IgD-negative memory B cell (primary cell): Measurements from ENCODE around the gene MICALL2. TPM values are rescaled to one million over a fixed set of nuclear protein-coding genes. Genes with fewer than 3 reads are reported as not detected.

ENCODE experiments used
- H3K27ac Mint-ChIP-seq, 3 donors: one replicate each; pipeline ENCODE4 v1.8.0; 2020 to 2022; ENCODE audit warnings: mild to moderate bottlenecking in 3 of 3, mixed read lengths in 3 of 3, moderate library complexity in 1 of 3
- H3K27me3 Mint-ChIP-seq: one replicate; pipeline ENCODE4 v1.8.0; 2021; ENCODE audit warnings: mixed read lengths
- H3K36me3 Mint-ChIP-seq: one replicate; pipeline ENCODE4 v1.8.0; 2020; ENCODE audit warnings: mild to moderate bottlenecking, mixed read lengths
- H3K4me1 Mint-ChIP-seq, 3 donors: one replicate each; pipeline ENCODE4 v1.8.0; 2020 to 2022; ENCODE audit warnings: mixed read lengths in 3 of 3, mild to moderate bottlenecking in 1 of 3
- H3K4me3 Mint-ChIP-seq, 4 donors: one replicate each; pipeline ENCODE4 v1.8.0; 2020 to 2022; ENCODE audit warnings: mild to moderate bottlenecking in 4 of 4, mixed read lengths in 4 of 4, moderate library complexity in 3 of 4
- H3K9me3 Mint-ChIP-seq, 3 donors: one replicate each; pipeline ENCODE4 v1.8.0; 2020 to 2021; ENCODE audit warnings: mixed read lengths in 3 of 3, mild to moderate bottlenecking in 1 of 3
- polyA plus RNA-seq: library from polyadenylated mRNA; unstranded; fragments of 300-500 nt; fragmentation: Illumina TruSeq; gene quantifications from one replicate; pipeline ENCODE4 v1.2.3, GENCODE V29; 2021

Gene MICALL2
- polyA plus RNA-seq, 1 donor from 2014 or later = not detected

DNA sequence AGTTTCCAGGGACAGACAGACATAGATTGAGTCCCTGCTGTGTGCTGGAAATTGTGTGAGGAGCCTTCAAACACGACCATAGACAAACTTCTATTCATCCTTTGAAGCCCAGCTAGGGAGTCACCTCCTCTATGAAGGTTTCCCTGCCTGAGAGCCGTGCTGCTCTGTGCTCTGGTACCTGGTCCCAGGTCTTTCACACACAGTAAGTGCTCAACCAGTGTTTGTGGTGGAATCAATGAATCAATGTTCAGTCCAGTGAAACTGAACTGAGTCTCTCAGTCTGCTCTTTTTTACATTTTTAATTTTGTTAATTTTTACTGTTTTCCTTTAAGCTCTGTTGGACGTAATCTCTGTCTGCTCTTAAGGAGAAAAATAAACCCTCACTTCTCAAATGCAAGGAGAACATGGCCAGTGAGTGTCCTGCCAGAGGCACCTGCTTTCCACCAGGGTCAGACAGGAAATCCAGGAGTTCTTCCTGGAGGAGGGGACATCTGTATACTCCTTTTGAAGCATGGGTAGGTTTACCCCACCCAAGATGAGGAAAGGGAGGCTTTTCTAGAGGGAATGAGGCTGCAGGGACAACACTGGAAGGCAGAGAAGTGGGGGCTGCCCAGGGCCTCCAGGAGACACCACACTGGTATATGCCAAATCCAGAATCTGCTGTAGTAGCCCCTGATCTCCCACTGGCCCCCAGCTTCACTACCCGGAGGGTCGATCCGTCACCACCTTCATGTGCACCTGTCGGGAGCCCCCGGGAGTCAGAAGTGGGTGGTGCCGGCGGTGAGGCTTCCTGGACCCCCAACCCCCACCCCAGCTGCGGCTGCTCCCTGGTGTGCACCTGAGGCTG is 56.3 kb downstream of the MICALL2 start:
- H3K9me3 Mint-ChIP-seq = peaks cover 0 to 8% (median 4%) of the 10 kb centered on the region in 3 donors
- no peak overlapping the region for H3K4me3 Mint-ChIP-seq
- H3K27me3 Mint-ChIP-seq = peaks cover 33% of the 10 kb centered on the region
- no peaks in the 10 kb centered on the region for H3K36me3 Mint-ChIP-seq
- H3K4me1 Mint-ChIP-seq = peaks cover 1 to 5% (median 4%) of the 10 kb centered on the region in 3 donors
- H3K27ac Mint-ChIP-seq = no peak overlapping the region

- H3K4me3 Mint-ChIP-seq = no peak overlapping the region
- no peaks in the 10 kb centered on the region for H3K36me3 Mint-ChIP-seq
- no peak overlapping the region for H3K27ac Mint-ChIP-seq
- peaks cover 1 to 5% (median 4%) of the 10 kb centered on the region in 3 donors for H3K4me1 Mint-ChIP-seq
- peaks cover 34% of the 10 kb centered on the region for H3K27me3 Mint-ChIP-seq
- H3K9me3 Mint-ChIP-seq = peaks cover 0 to 13% (median 4%) of the 10 kb centered on the region in 3 donors
Observed at GRCh38 chr7:1402110-1402790, 57.0 kb downstream of the MICALL2 start.

GRCh38 chr7:1401011-1401410 is 58.3 kb downstream of the MICALL2 start:
- Mint-ChIP-seq H3K4me3 (no peak overlapping the region), H3K36me3 (no peaks in the 10 kb centered on the region), H3K27ac (no peak overlapping the region), H3K27me3 (peaks cover 34% of the 10 kb centered on the region), H3K4me1 (peaks cover 1 to 5% (median 4%) of the 10 kb centered on the region in 3 donors), H3K9me3 (peaks cover 0 to 13% (median 11%) of the 10 kb centered on the region in 3 donors)

DNA sequence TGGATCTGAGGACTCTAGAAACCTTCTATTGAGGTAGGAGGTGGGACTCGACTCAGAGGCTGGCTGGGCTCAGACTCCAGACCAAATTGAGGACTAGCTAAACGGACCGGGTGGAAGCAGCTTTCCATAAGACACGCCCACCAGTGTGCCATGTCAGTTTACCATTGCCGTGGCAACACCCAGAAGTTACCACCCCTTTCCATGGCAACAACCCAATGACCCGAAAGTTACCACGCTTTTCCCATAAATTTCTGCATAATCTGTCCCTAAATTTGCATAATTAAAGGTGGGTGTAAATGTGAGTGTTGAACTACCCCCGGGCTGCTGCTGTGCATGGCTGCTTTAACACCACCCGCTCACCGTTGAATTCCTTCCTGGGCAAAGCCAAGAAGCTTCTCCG is 58.9 kb downstream of the MICALL2 start:
- Mint-ChIP-seq H3K27me3 (peaks cover 31% of the 10 kb centered on the region), H3K27ac (no peak overlapping the region), H3K9me3 (peaks cover 0 to 13% (median 13%) of the 10 kb centered on the region in 3 donors), H3K36me3 (no peaks in the 10 kb centered on the region), H3K4me1 (peaks cover 1 to 5% (median 4%) of the 10 kb centered on the region in 3 donors), H3K4me3 (no peak overlapping the region)

DNA sequence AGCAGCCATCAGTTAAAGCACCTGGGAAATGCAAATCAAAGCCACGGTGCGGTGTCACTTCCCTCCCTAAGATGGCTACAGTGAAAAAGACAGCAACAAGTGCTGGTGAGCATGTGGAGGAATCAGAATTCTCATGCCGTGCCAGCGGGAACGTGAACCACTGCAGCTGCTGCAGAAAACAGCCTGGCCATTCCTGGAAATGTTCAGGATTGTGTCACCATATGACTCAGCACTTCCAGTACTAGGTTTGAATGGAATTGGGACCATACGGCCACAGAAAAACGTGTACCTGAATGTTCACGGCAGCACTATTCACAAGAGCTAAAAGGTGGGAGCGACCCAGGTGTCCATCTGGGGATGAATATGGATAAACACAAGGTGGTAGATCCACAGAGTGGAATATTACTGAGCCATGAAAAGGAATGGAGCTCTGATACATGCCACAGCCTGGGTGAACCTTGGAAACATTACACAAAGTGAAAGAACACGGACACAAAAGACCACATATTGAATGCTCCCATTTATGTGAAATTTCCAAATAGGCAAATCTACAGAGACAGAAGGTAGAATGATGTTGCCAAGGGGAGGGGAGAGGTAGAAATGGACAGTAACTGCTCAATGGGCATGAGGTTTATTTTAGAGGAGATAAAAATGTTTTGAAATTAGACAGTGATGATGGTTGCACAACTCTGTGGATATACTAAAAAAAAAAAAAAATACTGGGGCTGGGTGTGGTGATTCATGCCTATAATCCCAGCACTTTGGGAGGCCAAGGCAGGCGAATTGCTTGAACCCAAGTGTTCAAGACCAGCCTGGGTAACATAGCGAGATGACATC is 61.6 kb downstream of the MICALL2 start:
- H3K4me1 Mint-ChIP-seq = no peaks in the 10 kb centered on the region
- peaks cover 0 to 10% (median 9%) of the 10 kb centered on the region in 3 donors for H3K9me3 Mint-ChIP-seq
- peaks cover 17% of the 10 kb centered on the region for H3K27me3 Mint-ChIP-seq
- H3K4me3 Mint-ChIP-seq = peak overlapping the region in 1 of 4 donors; percentile 39
- no peaks in the 10 kb centered on the region for H3K36me3 Mint-ChIP-seq
- no peak overlapping the region for H3K27ac Mint-ChIP-seq

GRCh38 chr7:1396195-1396594 is 63.1 kb downstream of the MICALL2 start:
- Mint-ChIP-seq H3K9me3 (peaks cover 3 to 14% (median 9%) of the 10 kb centered on the region in 3 donors), H3K4me3 (no peak overlapping the region), H3K36me3 (no peaks in the 10 kb centered on the region), H3K27me3 (peaks cover 13% of the 10 kb centered on the region), H3K27ac (no peak overlapping the region), H3K4me1 (no peaks in the 10 kb centered on the region)

GRCh38 chr7:1395211-1396070 is 63.8 kb downstream of the MICALL2 start:
- H3K36me3 Mint-ChIP-seq = no peaks in the 10 kb centered on the region
- H3K4me1 Mint-ChIP-seq = no peaks in the 10 kb centered on the region
- H3K4me3 Mint-ChIP-seq = no peak overlapping the region
- peaks cover 6 to 15% (median 10%) of the 10 kb centered on the region in 3 donors for H3K9me3 Mint-ChIP-seq
- no peak overlapping the region for H3K27ac Mint-ChIP-seq
- H3K27me3 Mint-ChIP-seq = peaks cover 13% of the 10 kb centered on the region

GRCh38 chr7:1394371-1394770 is 64.9 kb downstream of the MICALL2 start:
- Mint-ChIP-seq H3K9me3 (peaks cover 7 to 15% (median 10%) of the 10 kb centered on the region in 3 donors), H3K36me3 (no peaks in the 10 kb centered on the region), H3K27ac (no peak overlapping the region), H3K4me1 (no peaks in the 10 kb centered on the region), H3K27me3 (peaks cover 13% of the 10 kb centered on the region), H3K4me3 (no peak overlapping the region)

- Mint-ChIP-seq H3K9me3 (peaks cover 7 to 15% (median 10%) of the 10 kb centered on the region in 3 donors), H3K27me3 (peaks cover 10% of the 10 kb centered on the region), H3K4me3 (peak overlapping the region in 1 of 4 donors; percentile 70), H3K4me1 (no peaks in the 10 kb centered on the region), H3K36me3 (no peaks in the 10 kb centered on the region), H3K27ac (no peak overlapping the region)
Observed at GRCh38 chr7:1393421-1393820, 65.8 kb downstream of the MICALL2 start.

DNA sequence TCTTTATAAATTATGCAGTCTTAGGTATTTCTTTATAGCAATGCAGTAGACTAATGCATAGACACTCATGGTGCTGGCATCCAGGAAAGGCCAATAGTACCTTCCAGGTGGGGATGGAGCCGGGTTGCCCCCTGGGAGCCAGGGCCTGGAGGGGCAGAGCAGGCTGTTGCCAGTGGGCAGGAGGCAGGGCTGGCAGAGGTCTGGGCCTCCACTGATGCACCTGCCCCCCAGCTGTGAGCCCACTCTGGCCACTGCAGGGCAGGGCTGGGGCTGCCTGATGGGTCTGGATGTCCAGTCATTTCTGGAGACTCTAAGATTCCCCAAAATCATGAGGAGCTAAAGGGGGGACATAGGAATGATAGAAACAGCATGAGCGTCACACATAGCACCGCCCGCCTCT is 66.7 kb downstream of the MICALL2 start:
- no peak overlapping the region for H3K4me3 Mint-ChIP-seq
- peaks cover 6% of the 10 kb centered on the region for H3K27me3 Mint-ChIP-seq
- no peaks in the 10 kb centered on the region for H3K36me3 Mint-ChIP-seq
- H3K27ac Mint-ChIP-seq = no peak overlapping the region
- H3K4me1 Mint-ChIP-seq = no peaks in the 10 kb centered on the region
- peaks cover 6 to 15% (median 7%) of the 10 kb centered on the region in 3 donors for H3K9me3 Mint-ChIP-seq

- peaks cover 6% of the 10 kb centered on the region for H3K27me3 Mint-ChIP-seq
- no peak overlapping the region for H3K27ac Mint-ChIP-seq
- no peaks in the 10 kb centered on the region for H3K4me1 Mint-ChIP-seq
- H3K4me3 Mint-ChIP-seq = no peak overlapping the region
- H3K9me3 Mint-ChIP-seq = peaks cover 4 to 10% (median 7%) of the 10 kb centered on the region in 3 donors
- no peaks in the 10 kb centered on the region for H3K36me3 Mint-ChIP-seq
Observed at GRCh38 chr7:1391449-1391848, 67.8 kb downstream of the MICALL2 start.

DNA sequence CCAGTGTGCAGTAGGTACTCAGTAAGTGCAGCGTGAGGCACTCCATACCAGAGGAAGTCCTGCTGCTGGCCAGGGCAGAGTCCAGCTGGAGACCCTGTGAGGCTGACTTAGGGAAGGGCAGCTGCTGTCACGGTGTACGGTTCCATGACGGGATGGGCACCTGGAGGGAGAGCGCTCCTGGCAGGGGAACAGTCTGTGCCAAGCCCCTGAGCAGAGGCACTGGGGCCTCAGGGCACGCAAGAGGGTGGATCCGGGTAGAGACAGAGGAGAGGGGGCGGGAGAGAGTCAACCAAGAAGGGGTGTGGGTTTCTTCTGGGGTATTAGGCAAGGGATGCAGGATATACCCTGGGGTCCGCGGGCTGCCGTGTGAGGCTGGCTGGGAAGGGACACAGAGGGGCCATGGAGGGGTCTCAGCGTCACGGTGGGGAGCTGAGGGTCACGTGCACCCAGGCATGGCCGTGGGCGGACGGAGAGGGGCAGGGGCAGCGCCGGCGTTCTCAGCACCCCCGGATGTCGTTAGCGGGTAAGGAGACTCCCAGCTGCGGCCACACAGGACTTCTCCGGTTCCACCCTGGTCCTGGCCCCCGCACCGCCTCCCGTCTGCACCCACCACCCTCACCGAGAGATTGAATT is 70.5 kb downstream of the MICALL2 start:
- Mint-ChIP-seq H3K27ac (no peak overlapping the region), H3K4me3 (no peak overlapping the region), H3K9me3 (peaks cover 4 to 7% (median 7%) of the 10 kb centered on the region in 3 donors), H3K36me3 (peaks cover 4% of the 10 kb centered on the region), H3K4me1 (no peaks in the 10 kb centered on the region), H3K27me3 (peaks cover 12% of the 10 kb centered on the region)

GRCh38 chr7:1388021-1388702 is 71.1 kb downstream of the MICALL2 start:
- Mint-ChIP-seq H3K4me1 (no peaks in the 10 kb centered on the region), H3K27ac (no peak overlapping the region), H3K4me3 (no peak overlapping the region), H3K36me3 (peaks cover 4% of the 10 kb centered on the region), H3K9me3 (peaks cover 4 to 7% (median 7%) of the 10 kb centered on the region in 3 donors), H3K27me3 (peaks cover 11% of the 10 kb centered on the region)
